ENCODE results near the gene PYHIN1.

The PYHIN1 gene

DNA sequence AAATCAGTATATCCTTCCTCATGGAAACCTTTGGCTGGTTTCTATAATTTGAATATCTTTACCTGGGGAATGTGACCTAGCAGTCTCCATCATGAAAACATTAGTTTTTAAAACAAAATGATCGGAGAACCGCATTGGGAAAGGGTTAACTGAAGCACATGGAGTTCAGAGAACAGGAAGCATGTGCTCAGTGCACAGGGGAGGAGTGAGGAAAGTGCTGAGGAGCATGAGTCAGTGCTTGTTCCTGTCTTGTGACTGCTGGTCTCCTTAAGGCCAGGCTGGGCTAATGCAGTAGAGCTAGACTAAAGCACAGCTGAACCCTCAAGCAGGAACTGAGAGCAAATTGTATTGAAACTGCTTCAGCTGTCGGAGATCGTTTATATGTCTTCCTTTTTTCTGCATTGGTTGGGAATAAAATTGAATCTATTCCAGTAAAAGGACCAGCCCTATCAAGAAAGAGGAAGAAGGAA, 84.1 kb downstream of the PYHIN1 start:
- DNase-seq = peak; percentile 90

DNA sequence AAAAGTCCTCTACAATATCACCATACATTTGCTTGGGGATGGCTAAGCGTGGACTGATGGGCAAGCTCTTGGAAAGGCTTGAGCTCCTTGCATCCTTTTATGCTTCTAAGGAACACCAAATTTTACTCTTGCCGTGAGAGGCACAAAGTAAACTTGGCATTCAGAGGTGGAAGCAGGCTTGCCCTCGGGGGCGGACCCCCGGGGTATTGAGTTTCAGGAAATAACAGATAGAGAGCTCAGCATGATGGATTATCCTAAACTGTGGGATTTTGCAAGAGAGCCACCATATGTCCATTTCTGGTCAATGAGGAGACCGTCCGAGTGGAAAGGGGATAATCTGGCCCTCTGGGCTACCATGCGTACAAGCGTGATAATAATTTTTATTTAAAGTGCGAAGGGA, 92.4 kb downstream of the PYHIN1 start:
- no peak for DNase-seq

DNA sequence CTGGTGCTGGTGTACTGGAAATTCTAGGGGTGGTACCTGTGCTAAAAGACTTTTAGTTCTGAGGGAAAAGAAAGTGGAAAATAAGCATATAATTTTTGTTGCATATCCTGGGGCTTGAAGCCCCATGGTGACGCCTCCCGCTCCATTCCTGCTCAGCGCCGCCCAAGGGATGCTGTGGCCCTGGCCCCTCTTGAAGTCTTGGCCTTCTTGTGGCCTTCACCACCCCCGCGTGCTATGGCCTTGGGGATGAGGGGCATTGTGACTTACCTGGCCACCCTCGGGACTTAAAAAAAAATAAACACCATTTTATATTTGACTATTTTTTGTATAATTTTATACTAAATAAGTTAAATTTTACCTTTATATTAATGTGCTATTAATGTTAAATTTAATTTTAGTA, 93.7 kb downstream of the PYHIN1 start:
- no peak for DNase-seq
